ENCODE results near the gene ARL11.

Gene ARL11

DNA sequence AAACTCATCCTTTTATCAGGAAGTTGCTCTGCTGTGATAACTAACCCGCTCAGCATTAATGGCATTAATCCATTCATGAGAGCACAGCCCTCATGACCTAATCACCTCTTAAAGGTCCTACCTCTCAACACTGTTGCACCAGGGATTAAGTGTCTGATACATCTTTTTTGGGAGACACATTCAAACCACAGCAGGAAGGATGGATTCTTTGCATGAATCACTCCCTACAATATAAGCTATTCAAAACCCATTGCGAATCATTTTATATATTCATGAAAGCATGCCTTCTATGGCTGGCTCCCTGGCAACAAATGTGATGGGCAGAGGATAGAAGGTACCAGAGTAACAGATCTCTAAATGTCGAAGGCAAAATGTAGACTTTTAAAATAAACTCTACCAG, 27.6 kb downstream of the ARL11 start:
- Mint-ChIP-seq H3K4me3 (no peak overlapping the region), H3K27me3 (ENCODE audit: low read depth, poor library complexity) (peaks cover 2% of the 10 kb centered on the region), H3K4me1 (peaks cover 22% of the 10 kb centered on the region), H3K36me3 (ENCODE audit: low read depth) (peaks cover 29% of the 10 kb centered on the region), H3K27ac (no peak overlapping the region), H3K9me3 (no peaks in the 10 kb centered on the region)
- TF ChIP-seq, protein P1, sequence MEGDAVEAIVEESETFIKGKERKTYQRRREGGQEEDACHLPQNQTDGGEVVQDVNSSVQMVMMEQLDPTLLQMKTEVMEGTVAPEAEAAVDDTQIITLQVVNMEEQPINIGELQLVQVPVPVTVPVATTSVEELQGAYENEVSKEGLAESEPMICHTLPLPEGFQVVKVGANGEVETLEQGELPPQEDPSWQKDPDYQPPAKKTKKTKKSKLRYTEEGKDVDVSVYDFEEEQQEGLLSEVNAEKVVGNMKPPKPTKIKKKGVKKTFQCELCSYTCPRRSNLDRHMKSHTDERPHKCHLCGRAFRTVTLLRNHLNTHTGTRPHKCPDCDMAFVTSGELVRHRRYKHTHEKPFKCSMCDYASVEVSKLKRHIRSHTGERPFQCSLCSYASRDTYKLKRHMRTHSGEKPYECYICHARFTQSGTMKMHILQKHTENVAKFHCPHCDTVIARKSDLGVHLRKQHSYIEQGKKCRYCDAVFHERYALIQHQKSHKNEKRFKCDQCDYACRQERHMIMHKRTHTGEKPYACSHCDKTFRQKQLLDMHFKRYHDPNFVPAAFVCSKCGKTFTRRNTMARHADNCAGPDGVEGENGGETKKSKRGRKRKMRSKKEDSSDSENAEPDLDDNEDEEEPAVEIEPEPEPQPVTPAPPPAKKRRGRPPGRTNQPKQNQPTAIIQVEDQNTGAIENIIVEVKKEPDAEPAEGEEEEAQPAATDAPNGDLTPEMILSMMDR (IDR thresholded peaks at IDR 0.05) = no peak
- DNase-seq = no peak

DNA sequence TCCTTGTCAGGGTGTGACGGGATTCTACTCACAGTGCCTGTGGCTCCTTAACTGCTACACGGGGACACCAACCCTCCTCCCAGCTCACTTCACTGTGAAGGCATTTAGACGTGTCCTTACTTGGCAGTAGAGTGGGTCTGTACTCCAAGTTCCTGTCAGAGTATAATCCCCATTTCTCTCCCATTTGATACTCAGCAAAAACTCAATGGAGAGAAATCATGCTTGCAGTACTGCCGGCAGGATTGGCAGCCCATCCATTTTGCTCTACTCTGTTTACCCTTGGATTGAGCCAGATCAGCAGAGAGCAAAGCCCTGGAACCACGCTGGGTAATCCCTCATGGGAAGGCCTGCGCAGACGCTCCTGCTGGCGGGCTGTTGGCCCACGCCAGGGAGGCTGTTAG, 28.9 kb downstream of the ARL11 start:
- DNase-seq = no peak
- TF ChIP-seq, protein P1 (IDR thresholded peaks at IDR 0.05) = no peak
- H3K4me3 Mint-ChIP-seq = no peak overlapping the region

DNA sequence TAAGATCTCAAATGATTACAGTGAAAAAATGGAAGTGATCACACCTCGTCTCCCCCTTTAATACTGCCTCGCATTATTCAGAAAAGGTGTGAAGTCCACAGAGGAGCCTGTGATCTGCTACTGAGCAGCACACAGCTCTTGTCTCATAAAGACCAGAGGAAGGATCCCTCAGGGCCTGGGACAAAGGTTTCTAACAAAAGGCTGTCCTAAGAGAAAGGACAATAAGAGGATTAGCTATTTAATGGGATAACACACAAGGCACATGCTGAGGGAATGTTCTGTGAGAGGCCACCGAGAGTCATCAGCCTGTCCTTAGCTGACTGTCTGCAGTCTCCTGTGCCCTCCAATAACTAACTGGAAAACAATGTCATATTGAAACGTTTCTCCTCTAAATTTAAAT, 36.3 kb downstream of the ARL11 start:
- Mint-ChIP-seq H3K27ac (no peak overlapping the region), H3K27me3 (ENCODE audit: low read depth, poor library complexity) (peaks cover 3% of the 10 kb centered on the region), H3K4me3 (no peak overlapping the region), H3K4me1 (peaks cover 3% of the 10 kb centered on the region), H3K9me3 (no peaks in the 10 kb centered on the region), H3K36me3 (ENCODE audit: low read depth) (peaks cover 77% of the 10 kb centered on the region)
- DNase-seq = no peak
- TF ChIP-seq, protein P1 (IDR thresholded peaks at IDR 0.05) = no peak

More for the DNA sequence above, 28.9 kb downstream of the ARL11 start:
- H3K27me3 Mint-ChIP-seq (ENCODE audit: low read depth, poor library complexity) = peaks cover 3% of the 10 kb centered on the region
- H3K27ac Mint-ChIP-seq = peak overlapping the region; percentile 32
- no peaks in the 10 kb centered on the region for H3K9me3 Mint-ChIP-seq
- H3K4me1 Mint-ChIP-seq = peaks cover 13% of the 10 kb centered on the region
- H3K36me3 Mint-ChIP-seq (ENCODE audit: low read depth) = peaks cover 42% of the 10 kb centered on the region

DNA sequence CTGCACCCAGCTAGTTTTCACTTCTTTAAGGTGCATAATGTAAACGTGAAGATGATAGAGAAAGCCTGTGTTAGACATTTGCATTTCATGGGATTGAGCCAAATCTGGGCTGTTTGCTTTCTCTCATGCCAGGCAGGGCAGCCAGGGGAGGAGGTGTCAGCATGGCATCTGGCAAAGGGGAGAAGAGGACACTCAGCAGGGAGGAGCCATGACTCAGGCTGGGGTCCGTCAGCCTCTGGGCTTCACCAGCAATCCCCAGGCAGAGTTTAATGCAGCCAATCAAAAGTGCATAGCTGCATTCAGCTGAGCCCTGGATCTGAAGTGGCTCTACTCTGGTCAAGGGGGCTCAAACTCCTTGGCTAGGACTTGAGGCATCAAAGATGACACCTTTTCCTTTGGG, 39.5 kb downstream of the ARL11 start:
- H3K9me3 Mint-ChIP-seq = no peaks in the 10 kb centered on the region

DNA sequence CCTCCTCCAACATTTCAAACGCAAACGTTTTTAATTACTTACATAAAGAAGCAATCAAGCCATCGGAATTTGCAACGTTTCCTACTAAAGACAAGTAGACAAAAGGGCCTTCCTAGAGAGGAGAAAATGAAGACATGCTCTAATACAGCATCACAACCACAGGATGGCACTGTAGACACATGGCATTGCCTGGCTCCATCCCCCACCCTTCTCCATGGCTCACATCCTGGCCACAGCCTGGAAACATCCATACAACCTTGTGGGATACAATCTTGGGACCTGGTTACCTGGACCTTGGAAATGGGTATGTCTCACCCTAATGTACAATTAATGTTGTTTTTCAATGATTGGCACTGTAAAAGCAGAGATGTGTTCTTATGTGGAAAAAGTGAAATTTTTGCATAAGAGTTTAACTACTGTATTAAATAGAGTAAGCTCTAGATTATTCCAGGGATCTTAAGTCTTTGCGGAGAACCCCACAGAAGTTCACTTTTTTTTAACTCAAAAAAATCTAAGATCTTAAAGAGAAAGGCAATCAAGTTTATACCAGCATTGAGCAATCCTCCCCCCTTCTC, 41.5 kb downstream of the ARL11 start:
- peaks cover 30% of the 10 kb centered on the region for H3K4me1 Mint-ChIP-seq
- peak; percentile 49 for DNase-seq
- H3K9me3 Mint-ChIP-seq = no peaks in the 10 kb centered on the region
- no peak overlapping the region for H3K4me3 Mint-ChIP-seq
- H3K27ac Mint-ChIP-seq = no peak overlapping the region
- peaks cover 69% of the 10 kb centered on the region for H3K36me3 Mint-ChIP-seq (ENCODE audit: low read depth)
- H3K27me3 Mint-ChIP-seq (ENCODE audit: low read depth, poor library complexity) = no peaks in the 10 kb centered on the region
- TF ChIP-seq, protein P1 (IDR thresholded peaks at IDR 0.05) = peak; percentile 65

More for the DNA sequence above, 39.5 kb downstream of the ARL11 start:
- Mint-ChIP-seq H3K27me3 (ENCODE audit: low read depth, poor library complexity) (no peaks in the 10 kb centered on the region), H3K4me3 (no peak overlapping the region), H3K27ac (peak overlapping the region; percentile 65), H3K4me1 (peaks cover 30% of the 10 kb centered on the region), H3K36me3 (ENCODE audit: low read depth) (peaks cover 70% of the 10 kb centered on the region)
- TF ChIP-seq, protein P1 (IDR thresholded peaks at IDR 0.05) = no peak
- no peak for DNase-seq

DNA sequence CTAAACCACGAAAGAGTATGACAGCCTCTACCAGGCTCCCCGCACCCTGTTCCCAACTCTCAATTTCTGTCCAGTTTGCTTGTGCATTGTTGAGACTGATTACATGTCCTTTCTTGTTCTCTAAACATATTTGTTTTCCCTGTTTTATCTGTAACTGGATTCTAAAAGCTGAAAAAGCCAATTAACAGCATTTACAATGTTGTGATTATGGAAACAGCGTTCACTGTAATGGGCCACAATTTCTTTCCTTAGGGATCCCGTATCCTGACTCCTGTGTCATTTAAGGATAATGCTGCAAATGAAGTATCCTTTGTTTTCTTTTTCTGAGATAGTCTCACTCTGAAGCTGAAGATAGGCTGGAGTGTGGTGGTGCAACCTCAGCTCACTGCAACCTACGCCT, 42.5 kb downstream of the ARL11 start:
- Mint-ChIP-seq H3K4me1 (peaks cover 30% of the 10 kb centered on the region), H3K27ac (peak overlapping the region; percentile 97), H3K9me3 (peaks cover 6% of the 10 kb centered on the region), H3K4me3 (peak overlapping the region; percentile 13), H3K27me3 (ENCODE audit: low read depth, poor library complexity) (no peaks in the 10 kb centered on the region), H3K36me3 (ENCODE audit: low read depth) (peaks cover 73% of the 10 kb centered on the region)
- no peak for DNase-seq
- TF ChIP-seq, protein P1 (IDR thresholded peaks at IDR 0.05) = no peak
